Neuron (in vitro differentiated cells): ENCODE measurements around the gene RIC1.
"Not testable (repeated sequence)": the region's sequence is repeated elsewhere in the genome, so short reads cannot be mapped to it uniquely, and the experiment has no call there.

Experiments
- H2AFZ ChIP-seq: one replicate; pipeline ENCODE4 v1.6.1; 2013; ENCODE audit warnings: low read depth, mild to moderate bottlenecking, inconsistent platforms, low read length, moderate library complexity
- H3K27me3 ChIP-seq: one replicate; pipeline ENCODE4 v1.6.1; 2013; ENCODE audit warnings: low read length; ENCODE audit not compliant: insufficient read depth
- H3K36me3 ChIP-seq: one replicate; pipeline ENCODE4 v1.6.1; 2013; ENCODE audit warnings: low read length; ENCODE audit not compliant: insufficient read depth
- H3K4me1 ChIP-seq: one replicate; pipeline ENCODE4 v1.6.1; 2013; ENCODE audit warnings: low read length; ENCODE audit not compliant: insufficient read depth
- H3K4me3 ChIP-seq: 2 replicates; pipeline ENCODE4 v1.5.1; 2013; ENCODE audit warnings: mild to moderate bottlenecking, low read length, moderate library complexity
- H3K9me3 ChIP-seq: one replicate; pipeline ENCODE4 v1.6.1; 2013; ENCODE audit warnings: low read length

RIC1 gene

DNA sequence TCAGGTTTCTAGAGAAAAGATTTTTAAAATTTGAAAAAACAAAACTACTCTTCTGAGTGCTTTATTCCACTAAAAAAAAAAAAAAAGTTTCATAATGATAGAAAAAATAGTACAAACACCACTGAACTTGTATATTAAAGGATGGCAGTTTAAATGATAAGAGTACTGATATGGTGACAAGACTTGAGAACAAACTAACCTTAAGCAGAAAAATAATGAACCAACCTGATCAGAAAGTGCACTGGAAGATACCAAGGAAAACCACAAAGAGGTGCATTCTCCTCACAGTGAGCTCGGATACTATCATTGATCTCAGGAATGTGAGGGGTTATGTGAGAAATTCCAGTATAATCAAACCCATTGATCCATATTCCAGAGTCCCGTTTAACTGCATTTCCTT is 169.7 kb downstream of the RIC1 start:
- Histone ChIP-seq H2AFZ (no peak overlapping the region), H3K4me1 (peaks cover 9% of the 10 kb centered on the region), H3K9me3 (no peaks in the 10 kb centered on the region), H3K4me3 (no peak overlapping the region), H3K27me3 (no peaks in the 10 kb centered on the region), H3K36me3 (no peaks in the 10 kb centered on the region)

DNA sequence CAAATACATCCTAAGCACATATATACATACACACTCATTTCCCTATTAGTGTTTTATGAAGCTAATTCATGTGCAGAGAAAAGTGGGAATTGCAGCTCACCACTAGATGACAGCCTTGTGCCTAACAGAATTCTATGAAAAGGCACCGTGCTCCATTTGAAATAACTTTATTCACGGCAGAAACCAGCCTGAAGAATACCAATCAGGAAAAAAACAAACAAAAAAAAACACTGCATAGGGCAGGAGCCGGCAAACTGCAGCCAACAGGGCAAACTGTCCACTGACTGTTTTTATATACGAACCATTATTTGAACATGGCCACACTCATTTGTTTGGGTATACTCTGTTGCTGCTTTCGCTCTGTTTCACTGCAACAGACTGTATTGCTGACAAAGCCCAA is 170.4 kb downstream of the RIC1 start:
- no peaks in the 10 kb centered on the region for H3K9me3 ChIP-seq
- H3K36me3 ChIP-seq = no peaks in the 10 kb centered on the region
- peak overlapping the region; percentile 45 for H3K4me3 ChIP-seq
- H2AFZ ChIP-seq = peak overlapping the region; percentile 99
- no peaks in the 10 kb centered on the region for H3K27me3 ChIP-seq
- peaks cover 9% of the 10 kb centered on the region for H3K4me1 ChIP-seq

DNA sequence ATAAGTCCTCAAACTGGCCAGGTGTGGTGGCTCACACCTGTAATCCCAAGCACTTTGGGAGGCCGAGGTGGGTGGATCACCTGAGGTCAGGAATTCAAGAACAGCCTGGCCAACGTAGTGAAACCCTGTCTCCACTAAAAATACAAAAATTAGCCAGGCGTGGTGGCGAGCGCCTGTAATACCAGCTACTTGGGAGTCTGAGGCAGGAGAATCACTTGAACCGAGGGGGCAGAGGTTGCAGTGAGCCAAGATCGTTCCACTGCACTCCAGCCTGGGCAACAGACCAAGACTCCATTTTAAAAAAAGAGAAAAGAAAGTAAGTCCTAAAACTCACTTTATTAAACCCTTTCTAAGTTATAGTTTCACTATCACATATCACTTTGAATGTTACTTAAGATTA is 171.5 kb downstream of the RIC1 start:
- not testable (repeated sequence) for H3K4me3 ChIP-seq, H3K4me1 ChIP-seq, H3K9me3 ChIP-seq, H3K36me3 ChIP-seq, H3K27me3 ChIP-seq, H2AFZ ChIP-seq

DNA sequence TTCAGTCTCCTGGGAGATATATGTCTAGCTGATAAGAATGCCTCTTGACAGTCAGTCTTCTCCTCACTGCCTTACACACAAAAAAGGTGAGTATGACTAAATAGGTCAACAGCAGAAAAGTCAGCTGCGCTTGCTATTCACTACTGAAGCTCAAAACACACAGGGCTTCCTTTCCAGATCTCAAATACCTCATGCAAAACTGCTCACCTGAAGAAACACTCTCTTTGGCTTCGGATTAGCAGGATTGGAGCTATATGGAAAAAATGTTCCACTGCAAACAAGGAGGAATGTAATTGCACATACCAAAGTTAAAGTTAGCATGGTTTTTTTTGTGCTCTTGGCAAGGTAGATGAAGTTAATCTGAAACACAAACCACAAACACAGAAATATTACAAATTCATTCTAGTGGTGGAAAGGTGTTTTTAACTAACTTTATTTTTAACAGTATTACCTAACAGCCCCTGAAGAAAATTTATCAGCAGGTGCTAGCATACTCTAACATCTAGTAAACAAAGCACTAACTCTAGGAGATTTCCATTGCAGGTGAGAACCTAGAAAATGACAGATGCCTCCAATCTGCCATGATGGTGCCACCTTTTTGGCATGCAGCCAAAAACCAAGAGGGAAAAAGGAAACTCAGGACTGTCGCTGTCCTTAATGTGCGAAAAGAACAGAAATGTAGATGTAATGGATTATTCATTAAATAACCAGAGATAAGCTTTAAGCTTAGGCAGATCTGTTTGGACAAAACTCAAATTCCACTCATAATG is 172.2 kb downstream of the RIC1 start:
- H3K36me3 ChIP-seq = no peaks in the 10 kb centered on the region
- no peaks in the 10 kb centered on the region for H3K27me3 ChIP-seq
- no peaks in the 10 kb centered on the region for H3K9me3 ChIP-seq
- H3K4me1 ChIP-seq = peaks cover 9% of the 10 kb centered on the region
- H2AFZ ChIP-seq = no peak overlapping the region
- H3K4me3 ChIP-seq = no peak overlapping the region

DNA sequence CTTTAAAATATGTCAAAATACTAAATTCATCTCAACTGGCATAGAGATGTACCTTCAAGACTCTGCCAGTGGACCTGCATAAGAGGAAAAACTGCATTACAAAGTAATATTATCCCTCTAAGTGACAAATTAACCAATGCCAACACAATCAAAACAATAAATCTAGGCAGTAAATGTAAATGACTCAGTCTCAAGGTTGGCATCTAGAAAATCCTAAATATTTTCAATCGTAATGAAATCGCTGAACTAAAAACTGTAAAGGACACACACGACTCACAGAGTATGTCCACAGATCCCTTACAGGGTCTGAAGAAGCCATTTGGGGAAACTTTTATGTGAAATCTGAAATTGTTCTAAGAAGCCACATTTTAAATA is 172.8 kb downstream of the RIC1 start:
- no peak overlapping the region for H2AFZ ChIP-seq
- no peak overlapping the region for H3K4me3 ChIP-seq
- H3K9me3 ChIP-seq = no peaks in the 10 kb centered on the region
- H3K4me1 ChIP-seq = peaks cover 9% of the 10 kb centered on the region
- H3K27me3 ChIP-seq = no peaks in the 10 kb centered on the region
- H3K36me3 ChIP-seq = no peaks in the 10 kb centered on the region

DNA sequence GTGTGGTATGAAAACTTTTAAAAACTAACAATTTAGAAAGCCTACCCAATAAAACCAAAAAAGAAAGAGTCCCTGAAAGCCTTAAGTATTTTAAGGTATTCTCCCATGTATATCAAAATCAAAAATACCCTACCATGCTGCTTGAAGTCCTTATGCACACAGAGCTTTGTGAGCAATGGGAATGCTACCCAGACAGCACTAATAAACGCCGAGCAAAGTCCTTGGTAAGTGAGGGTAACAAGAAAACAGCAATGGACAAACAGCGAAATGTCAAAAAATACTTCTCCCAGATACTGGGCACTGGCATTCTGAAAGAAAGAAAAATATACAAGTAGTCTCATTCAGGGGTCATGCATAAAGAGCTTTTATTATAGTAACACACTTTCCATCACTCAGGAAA is 176.6 kb downstream of the RIC1 start:
- Histone ChIP-seq H3K4me1 (peaks cover 5% of the 10 kb centered on the region), H3K9me3 (no peaks in the 10 kb centered on the region), H3K4me3 (no peak overlapping the region), H2AFZ (no peak overlapping the region), H3K27me3 (no peaks in the 10 kb centered on the region), H3K36me3 (no peaks in the 10 kb centered on the region)

DNA sequence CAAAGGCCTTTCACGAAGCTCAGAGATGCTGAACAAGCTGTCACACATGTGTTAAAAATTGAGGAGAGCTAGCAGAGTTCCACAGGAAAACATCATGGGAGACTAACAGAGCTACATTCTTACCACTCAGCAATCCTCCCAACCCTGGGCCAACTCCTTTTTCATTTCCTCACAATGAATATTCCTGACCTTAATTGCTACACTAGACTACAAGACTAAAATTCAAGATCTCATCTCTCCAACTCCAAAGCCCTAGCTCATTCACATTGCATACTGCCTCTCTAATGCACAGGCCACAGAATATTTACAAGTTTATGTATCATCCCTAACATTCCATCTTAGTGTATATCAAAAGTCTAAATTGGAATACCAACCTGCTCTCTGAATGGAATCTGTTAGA is 182.8 kb downstream of the RIC1 start:
- Histone ChIP-seq H3K27me3 (no peaks in the 10 kb centered on the region), H3K9me3 (no peaks in the 10 kb centered on the region), H3K4me3 (no peak overlapping the region), H3K36me3 (no peaks in the 10 kb centered on the region), H3K4me1 (no peaks in the 10 kb centered on the region), H2AFZ (no peak overlapping the region)

DNA sequence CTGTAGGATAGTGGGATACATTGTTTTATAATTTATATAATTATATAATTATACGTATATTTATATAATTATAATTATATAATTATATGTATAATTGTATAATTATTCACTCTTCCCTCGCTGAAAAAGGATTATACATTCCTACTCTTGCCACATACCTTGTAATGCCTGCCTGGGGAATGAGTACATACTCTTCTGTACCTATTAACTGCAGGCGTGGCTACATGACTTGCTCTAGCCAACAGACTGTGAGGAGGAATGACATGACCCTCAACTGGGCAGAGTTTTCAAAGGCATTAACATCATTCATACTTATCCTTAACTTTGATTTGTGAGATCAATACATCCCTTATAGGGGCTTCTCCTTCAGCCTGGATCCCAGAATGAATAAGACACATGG is 184.9 kb downstream of the RIC1 start:
- Histone ChIP-seq H3K9me3 (no peaks in the 10 kb centered on the region), H2AFZ (no peak overlapping the region)

DNA sequence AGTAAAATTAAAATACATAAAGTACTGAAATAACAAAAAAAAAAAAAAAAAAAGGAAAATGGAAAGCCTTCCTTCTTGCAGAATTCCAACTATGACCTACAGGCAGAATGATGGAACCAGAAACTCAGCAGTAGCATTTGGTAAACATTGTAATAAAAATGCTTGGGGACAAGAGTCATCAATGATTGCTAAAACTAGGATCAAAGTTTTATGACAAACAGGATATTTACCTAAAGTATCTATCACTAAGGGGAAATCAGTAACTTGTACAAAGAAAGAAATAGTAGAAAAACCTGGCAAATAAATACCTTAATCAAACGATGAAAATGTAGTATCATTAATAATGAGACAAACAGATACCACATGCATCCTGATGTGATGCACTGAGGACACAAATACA is 186.6 kb downstream of the RIC1 start:
- Histone ChIP-seq H3K9me3 (no peaks in the 10 kb centered on the region), H3K36me3 (no peaks in the 10 kb centered on the region), H2AFZ (no peak overlapping the region), H3K4me1 (no peaks in the 10 kb centered on the region), H3K27me3 (no peaks in the 10 kb centered on the region), H3K4me3 (no peak overlapping the region)

More for the DNA sequence above, 184.9 kb downstream of the RIC1 start:
- H3K4me1 ChIP-seq = no peaks in the 10 kb centered on the region
- no peak overlapping the region for H3K4me3 ChIP-seq
- no peaks in the 10 kb centered on the region for H3K27me3 ChIP-seq
- H3K36me3 ChIP-seq = no peaks in the 10 kb centered on the region

DNA sequence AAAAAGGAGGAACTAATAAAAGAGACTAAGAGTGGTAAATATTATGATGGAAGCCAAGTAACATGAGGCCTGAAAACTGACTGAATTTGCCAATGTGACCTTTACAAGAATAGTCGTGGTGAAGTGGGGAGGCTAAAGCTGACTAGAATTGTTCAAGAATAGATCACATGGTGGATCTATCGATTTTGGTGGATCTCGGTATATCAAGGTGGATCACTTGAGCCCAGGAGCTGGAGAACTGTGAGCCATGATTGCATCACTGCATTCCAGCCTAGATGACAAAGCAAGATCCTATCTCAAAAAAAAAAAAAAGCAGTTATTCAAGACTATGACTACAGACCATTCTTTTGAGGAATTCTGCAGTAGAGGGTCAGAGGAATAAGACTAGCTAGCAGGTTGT is 189.0 kb downstream of the RIC1 start:
- Histone ChIP-seq H3K27me3 (no peaks in the 10 kb centered on the region), H3K36me3 (no peaks in the 10 kb centered on the region), H3K4me1 (no peaks in the 10 kb centered on the region), H3K4me3 (no peak overlapping the region), H3K9me3 (no peaks in the 10 kb centered on the region), H2AFZ (no peak overlapping the region)

DNA sequence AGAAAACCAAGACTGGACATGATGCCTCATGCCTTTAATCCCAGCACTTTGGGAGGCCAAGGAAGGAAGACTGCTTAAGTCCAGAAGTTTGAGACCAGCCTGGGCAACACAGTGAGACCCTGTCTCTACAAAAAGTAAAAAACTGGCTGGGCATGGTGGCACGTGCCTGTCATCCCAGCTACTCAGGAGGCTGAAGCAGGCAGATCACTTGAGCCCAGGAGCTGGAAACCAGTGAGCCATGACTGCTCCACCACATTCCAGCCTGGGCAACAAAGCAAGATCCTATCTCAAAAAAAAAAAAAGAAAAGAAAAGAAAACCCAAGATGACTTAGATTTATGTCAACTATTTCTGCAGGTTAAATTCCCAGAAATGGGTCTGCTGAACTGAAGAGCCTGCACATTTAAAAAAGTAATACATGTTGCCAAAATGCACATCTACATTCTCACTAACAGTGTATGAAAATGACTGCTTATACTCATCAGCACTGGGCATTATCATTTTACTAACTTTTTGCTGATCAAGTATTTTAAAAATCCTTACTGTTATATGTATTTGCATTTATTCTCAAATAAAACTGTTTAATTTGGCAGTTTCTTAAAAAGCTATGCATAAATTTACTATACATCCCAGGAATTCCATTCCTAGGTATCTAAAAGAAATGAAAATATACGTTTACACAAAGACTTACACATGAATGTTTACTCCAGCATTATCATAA is 189.7 kb downstream of the RIC1 start:
- Histone ChIP-seq H3K4me1 (no peaks in the 10 kb centered on the region), H3K4me3 (no peak overlapping the region), H3K36me3 (no peaks in the 10 kb centered on the region), H3K9me3 (no peaks in the 10 kb centered on the region), H3K27me3 (no peaks in the 10 kb centered on the region), H2AFZ (no peak overlapping the region)

DNA sequence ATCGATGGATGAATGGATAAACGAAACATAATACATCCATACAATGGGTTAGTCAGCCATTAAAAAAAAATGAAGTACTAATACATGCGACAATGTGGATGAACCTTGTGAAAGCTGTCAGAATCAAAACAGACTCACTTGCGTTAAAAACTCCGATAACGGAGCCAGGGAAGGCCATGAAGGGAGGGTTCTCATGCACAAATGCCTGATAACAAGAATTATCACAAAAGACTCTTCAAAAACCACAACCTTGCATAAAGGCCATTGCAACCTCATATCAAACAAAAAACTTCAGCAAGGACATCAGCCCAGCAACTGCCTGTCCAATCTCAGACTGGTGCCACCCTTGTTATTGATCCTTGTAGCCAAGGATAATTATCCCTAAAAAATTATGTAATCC is 190.3 kb downstream of the RIC1 start:
- Histone ChIP-seq H3K4me1 (no peaks in the 10 kb centered on the region), H2AFZ (no peak overlapping the region), H3K9me3 (no peaks in the 10 kb centered on the region), H3K27me3 (no peaks in the 10 kb centered on the region), H3K4me3 (no peak overlapping the region), H3K36me3 (no peaks in the 10 kb centered on the region)

DNA sequence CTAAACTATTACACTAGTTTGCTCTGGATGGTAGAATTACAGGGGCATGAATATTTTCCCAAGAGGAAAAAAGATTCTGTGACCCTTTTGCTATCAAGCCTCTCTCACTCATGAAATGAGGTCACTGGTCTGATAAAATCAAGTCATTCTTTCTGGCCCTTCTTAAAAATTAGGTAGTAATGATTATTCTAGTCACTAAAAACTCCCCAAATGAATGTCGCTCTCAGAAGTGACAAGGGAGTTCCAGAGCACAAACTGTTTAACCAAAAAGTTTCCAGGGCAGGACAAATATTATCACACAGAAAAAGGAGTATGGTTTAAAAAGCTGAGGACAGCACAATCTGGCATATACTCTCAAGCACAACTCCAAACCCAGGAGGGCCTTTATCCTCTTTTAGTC is 191.5 kb downstream of the RIC1 start:
- Histone ChIP-seq H3K9me3 (no peaks in the 10 kb centered on the region), H3K27me3 (no peaks in the 10 kb centered on the region), H3K4me3 (no peak overlapping the region), H2AFZ (no peak overlapping the region), H3K4me1 (no peaks in the 10 kb centered on the region), H3K36me3 (no peaks in the 10 kb centered on the region)

DNA sequence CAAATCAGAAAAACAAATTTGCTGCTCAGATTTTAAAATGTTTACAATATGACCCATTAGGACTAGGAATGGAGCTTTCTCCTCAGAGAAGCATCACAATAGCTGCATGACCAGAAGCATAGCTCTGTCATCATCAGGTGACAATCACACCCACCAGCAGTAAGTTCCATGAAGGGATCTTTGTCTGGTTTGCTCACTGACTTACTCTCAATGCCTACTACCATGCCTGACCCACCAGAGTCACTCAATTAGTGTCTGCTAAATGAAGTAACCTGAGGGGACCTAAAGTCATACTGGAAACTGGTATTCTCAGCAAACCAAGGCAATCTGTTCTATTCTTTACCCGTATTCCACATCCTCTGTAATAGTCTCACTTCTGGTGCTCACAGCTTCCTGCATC is 196.3 kb downstream of the RIC1 start:
- no peak overlapping the region for H2AFZ ChIP-seq
- no peaks in the 10 kb centered on the region for H3K4me1 ChIP-seq
- H3K4me3 ChIP-seq = no peak overlapping the region
- H3K36me3 ChIP-seq = no peaks in the 10 kb centered on the region
- no peaks in the 10 kb centered on the region for H3K27me3 ChIP-seq
- H3K9me3 ChIP-seq = no peaks in the 10 kb centered on the region
